Esophagus squamous epithelium (tissue), 4 donors: ENCODE measurements around the gene ODC1. TPM values are rescaled to one million over a fixed set of nuclear protein-coding genes. Genes with fewer than 3 reads are reported as not detected.

ENCODE experiments used
- small RNA-seq, 4 donors: library from RNA; depleted of rRNA; stranded (forward); fragments of <200 nt; gene quantifications; one replicate each; pipeline ENCODE3, GENCODE V24; 2016
- total RNA-seq, 4 donors: library from RNA; depleted of rRNA; stranded (reverse); fragments of >200 nt; gene quantifications; one replicate each; pipeline ENCODE4 v1.1.0, GENCODE V29; 2016

Gene ODC1
- total RNA-seq, 4 donors from 2014 or later: 14.9 to 66.8 (median 26.3) TPM

Small RNAs within 50 kb of the gene (small RNA-seq; reads per million reads assigned to genes)
- gene SNORA80B: 0.45 to 2.8 (median 2.1) reads per million in 4 donors

Other genes with a start within 250 kb of the ODC1 start
- 10 to 100 TPM; 13.2 to 26.4 (median 20.5) TPM for gene HPCAL1, start 145.4 kb downstream of the ODC1 start, total RNA-seq
- 10 to 100 TPM; 14.5 to 34.3 (median 22.2) TPM for gene NOL10, start 241.6 kb upstream of the ODC1 start, total RNA-seq